Occipital lobe (tissue), 2 donors: ENCODE data around the gene CDT1. TPM values are rescaled to one million over a fixed set of nuclear protein-coding genes. Genes with fewer than 3 reads are reported as not detected.
A peak's percentile ranks its signal among the peaks of the same experiment; 100 is the strongest.

Experiments used
- DNase-seq: peaks from one replicate; lab custom pipeline; 2025; lab: John Stamatoyannopoulos, UW
- total RNA-seq: library from RNA; depleted of rRNA; stranded (reverse); fragments of >200 nt; gene quantifications from one replicate; pipeline ENCODE4 v1.2.3, GENCODE V29; 2014

Gene CDT1
- total RNA-seq, 1 donor from 2014 or later, result 1.6 TPM

DNA sequence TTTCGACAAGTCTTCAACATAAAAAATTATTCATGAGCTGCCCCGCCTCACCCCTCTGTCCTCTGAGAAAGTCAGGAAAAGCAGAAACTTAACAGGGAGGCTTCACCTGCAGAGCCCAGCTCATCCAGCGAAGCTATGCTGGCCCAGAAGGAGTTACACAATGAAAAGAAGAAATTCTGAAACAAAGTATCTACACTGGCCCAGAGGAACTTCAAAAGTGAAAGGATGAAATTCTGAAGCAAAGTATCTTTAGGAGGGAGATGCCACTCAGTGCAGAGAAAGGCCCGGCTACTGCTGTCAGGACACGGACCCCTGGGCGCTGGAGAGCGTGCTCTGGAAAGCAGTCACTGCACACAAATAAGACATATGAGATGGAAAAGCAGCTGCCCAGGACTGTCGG is 51.6 kb downstream of the CDT1 start:
- no peak for DNase-seq

DNA sequence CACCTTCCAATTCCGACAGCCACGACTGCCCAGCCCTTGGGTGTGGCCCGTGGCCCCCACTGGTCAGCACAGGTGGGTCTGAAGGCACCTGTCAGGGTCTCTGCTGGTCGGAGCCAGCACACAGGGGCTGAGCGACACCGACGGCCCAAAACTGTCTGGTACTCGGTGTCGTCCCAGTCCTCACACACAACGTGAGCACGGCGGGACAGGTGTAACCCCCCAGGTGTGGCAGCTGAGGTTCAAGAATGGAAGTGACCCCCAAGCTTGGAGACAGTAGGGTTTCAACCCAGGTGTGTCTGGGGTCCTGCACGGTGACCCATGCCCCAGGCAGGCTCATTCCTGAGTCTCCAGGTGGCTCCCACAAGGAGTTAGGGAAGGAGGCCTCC is 52.1 kb downstream of the CDT1 start:
- no peak for DNase-seq

DNA sequence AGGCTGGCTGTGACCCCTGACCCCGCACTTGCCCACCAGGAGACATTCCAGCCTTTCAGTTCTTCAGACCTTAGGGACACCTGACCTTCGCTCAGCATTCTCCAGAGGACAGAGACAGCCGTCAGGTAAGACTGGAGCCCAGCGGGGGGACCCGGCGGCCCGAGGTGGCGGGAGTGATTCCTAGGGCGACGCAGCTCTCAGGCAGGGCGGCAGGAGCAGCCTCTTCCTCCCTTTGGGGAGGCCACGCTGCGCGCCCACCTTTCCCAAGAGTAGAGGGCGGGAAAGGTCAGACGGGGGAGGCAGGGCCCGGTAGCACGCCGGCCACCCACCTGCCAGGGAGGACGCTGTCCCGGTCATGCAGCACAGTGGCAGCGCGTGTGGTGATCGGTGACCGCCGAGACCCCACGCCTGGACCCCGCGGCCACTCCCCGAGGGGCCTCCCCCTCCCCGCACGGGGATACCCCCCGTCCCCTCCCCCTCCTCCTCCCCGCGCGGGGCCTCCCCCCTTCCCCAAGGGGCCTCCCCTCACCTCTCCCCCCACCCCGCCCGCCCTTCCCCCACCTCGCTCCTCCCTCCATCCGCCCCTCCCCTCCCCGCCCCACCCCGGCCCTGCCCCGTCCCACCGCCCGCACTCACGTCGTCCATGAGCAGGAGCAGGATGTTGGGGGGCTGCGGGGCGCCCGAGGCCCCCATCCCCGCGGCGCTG is 52.7 kb downstream of the CDT1 start:
- no peak for DNase-seq

DNA sequence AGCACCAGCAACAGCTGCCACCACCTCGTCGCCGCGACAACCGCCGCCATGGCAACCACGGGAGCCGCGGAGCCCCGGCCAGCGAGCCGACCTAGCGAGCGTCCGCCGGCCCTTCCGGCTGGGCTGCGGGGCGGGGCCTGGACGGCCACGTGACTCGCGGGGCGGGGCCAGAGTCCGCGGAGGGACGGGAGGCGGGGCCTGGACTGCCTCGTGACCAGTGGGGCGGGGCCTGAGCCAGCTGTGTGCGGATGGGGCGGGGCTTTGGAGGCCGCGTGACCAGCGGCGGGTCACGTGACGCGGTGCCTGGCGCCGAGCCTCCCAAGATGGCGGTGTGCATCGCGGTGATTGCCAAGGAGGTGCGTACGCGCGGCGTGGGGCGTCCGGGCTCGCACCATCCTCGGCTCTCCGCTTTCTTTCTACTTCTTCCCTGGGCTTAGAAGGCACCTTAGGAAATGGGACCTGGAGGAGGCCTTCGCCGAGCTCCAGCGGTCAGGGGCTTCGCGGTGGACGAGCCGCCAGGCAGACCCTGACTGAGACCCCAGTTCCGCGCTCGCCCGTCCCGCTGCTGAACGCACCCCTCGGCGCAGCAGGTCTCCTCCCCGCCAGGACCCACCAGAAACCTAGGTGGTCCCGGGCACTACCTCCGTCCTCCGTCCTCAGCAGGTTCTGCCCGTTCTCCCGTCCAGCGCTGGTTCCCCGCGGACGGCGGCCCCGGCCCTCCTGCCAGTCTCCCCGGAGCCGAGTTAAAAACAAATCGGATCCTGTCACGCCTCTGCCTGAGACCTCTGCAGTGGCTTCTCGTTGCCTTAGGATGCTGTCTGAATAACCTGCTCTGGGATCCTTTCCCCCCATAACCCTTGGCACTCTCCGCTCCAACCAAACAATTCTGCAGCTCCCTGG is 53.5 kb downstream of the CDT1 start, which contains the start of the genes GALNS and TRAPPC2L:
Gene GALNS, minus strand, starts transcription at position 120 of the 900 bp plus-strand sequence. Its CDS starts 70 bp downstream, at position 50.
Gene TRAPPC2L, plus strand, starts transcription at position 300 of the 900 bp plus-strand sequence. Its CDS starts 24 bp downstream, at position 324.
- DNase-seq, result peak; percentile 97

DNA sequence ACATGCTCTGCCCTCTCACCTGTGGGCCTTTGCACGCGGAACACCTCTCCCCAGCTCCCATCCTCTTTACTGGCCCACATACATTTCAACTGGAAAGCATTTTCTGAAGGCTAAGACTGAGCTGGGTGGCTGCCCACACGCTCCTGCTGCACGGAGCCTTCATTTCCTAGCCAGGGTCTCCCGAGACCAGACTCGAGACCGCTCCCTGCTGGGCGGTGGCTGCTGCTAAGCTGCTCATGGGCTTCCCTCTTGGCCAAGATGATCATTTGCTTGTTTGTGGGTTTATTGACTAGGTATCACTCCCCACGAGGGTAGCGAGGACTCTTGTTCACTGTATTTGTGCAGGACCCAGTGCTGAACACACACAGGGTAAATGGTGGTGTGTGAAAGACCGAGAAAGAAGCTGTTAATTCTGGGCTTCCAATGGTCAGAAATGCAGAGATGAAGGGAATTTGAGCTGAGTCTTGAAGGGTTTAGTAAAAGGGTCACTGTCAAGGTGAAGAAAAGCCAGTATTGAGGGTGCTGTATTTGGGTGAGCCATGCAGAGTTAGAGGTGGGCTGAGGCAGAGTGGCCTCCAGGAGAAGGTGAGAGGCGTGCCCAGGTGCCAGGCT is 54.2 kb downstream of the CDT1 start:
- DNase-seq, result peak; percentile 59

Other genes starting within 250 kb of the CDT1 start
- gene ZC3H18, start 233.4 kb upstream of the CDT1 start, total RNA-seq, result 12.0 TPM
- gene IL17C, start 165.2 kb upstream of the CDT1 start, total RNA-seq, result not detected
- 17.8 TPM for gene CYBA, start 152.7 kb upstream of the CDT1 start, total RNA-seq
- 48.8 TPM for gene MVD, start 140.7 kb upstream of the CDT1 start, total RNA-seq
- 0.16 TPM for gene SNAI3, start 117.3 kb upstream of the CDT1 start, total RNA-seq
- gene RNF166, start 97.4 kb upstream of the CDT1 start, total RNA-seq, result 10.9 TPM
- gene CTU2, start 97.3 kb upstream of the CDT1 start, total RNA-seq, result 15.9 TPM
- 4.8 TPM for gene PIEZO1, start 18.6 kb upstream of the CDT1 start, total RNA-seq
- gene APRT, start 8.1 kb downstream of the CDT1 start, total RNA-seq, result 12.0 TPM
- gene GALNS, start 53.2 kb downstream of the CDT1 start, total RNA-seq, result 6.6 TPM
- 30.4 TPM for gene TRAPPC2L, start 53.3 kb downstream of the CDT1 start, total RNA-seq
- not detected for gene PABPN1L, start 62.9 kb downstream of the CDT1 start, total RNA-seq
- 1.9 TPM for gene CBFA2T3, start 173.4 kb downstream of the CDT1 start, total RNA-seq